OCI-LY7 (cell line): ENCODE measurements around the gene CDCP1.

Source experiments
- EZH2phosphoT487 ChIP-seq: fragments of 200-600 bp; sonication (generic); IDR thresholded peaks from 2 replicates; pipeline ENCODE4 v1.6.1; 2018; ENCODE audit warnings: low read depth, borderline replicate concordance, mild to moderate bottlenecking, mixed run types, antibody characterized with exemption, low read length, moderate library complexity, mixed read lengths
- TF ChIP-seq, protein P1 (sequence below): fragments of 200-600 bp; sonication (generic); conservative IDR thresholded peaks from 2 replicates; pipeline ENCODE4 v1.5.1; 2014; ENCODE audit warnings: mild to moderate bottlenecking, antibody characterized with exemption, low read length, moderate library complexity, mixed read lengths

DNA sequence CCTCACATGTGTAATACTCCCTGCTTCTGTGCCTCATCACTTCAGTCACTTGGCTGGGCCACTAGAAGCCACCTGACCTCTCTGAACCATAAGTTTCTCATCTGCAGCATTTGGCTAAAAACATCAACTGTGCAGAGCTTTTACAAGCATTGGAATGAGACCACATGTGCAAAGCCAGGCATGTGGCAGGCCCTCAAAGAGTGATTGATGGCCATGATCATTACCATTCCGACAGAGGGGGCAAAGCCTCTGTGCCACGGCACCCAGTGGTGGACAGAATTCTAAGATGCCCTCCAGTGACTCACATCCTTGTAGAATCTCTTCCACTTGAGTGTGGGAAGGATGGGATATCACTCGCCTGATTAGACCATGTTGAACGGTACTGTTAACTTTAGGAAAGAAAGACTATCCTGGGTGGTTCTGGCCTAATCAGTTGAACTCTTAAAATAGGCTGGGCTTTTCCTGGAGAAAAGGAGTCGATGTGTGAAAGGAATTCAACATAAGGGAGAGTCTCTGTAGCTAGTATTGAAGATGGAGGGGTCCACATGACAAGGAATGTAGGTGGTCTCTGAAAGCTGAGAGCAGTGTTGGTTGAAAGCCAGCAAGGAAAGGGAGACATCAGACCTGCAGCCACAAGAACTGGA, 13.5 kb downstream of the CDCP1 start:
- TF ChIP-seq, protein P1, sequence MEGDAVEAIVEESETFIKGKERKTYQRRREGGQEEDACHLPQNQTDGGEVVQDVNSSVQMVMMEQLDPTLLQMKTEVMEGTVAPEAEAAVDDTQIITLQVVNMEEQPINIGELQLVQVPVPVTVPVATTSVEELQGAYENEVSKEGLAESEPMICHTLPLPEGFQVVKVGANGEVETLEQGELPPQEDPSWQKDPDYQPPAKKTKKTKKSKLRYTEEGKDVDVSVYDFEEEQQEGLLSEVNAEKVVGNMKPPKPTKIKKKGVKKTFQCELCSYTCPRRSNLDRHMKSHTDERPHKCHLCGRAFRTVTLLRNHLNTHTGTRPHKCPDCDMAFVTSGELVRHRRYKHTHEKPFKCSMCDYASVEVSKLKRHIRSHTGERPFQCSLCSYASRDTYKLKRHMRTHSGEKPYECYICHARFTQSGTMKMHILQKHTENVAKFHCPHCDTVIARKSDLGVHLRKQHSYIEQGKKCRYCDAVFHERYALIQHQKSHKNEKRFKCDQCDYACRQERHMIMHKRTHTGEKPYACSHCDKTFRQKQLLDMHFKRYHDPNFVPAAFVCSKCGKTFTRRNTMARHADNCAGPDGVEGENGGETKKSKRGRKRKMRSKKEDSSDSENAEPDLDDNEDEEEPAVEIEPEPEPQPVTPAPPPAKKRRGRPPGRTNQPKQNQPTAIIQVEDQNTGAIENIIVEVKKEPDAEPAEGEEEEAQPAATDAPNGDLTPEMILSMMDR = no peak
- TF ChIP-seq EZH2phosphoT487 = no peak
